ENCODE data around the gene THAP9. TPM values are rescaled to one million over a fixed set of nuclear protein-coding genes. Genes with fewer than 3 reads are reported as not detected.
"Not testable (repeated sequence)": the region's sequence is repeated elsewhere in the genome, so short reads cannot be mapped to it uniquely, and the experiment has no call there.

THAP9 gene
- polyA plus RNA-seq, 1 of the 3 experiments (the other 2 are of a cell fraction), result 1.5 TPM

DNA sequence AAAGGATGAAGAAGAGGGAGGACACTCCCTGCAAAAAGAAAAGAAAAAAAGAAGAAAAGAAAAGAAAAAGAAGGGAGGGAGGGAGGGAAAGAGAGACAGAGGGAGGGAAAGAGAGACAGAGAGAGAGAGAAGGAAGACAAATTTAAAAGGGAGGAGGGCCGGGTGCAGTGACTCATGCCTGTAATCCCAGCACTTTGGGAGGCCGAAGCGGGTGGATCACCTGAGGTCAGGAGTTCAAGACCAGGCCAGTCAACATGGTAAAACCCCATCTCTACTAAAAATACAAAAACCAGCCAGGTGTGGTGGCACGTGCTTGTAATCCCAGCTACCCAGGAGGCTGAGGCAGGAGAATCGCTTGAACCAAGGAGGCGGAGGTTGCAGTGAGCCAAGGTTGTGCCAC, 34.5 kb upstream of the THAP9 start:
- H3K9me3 ChIP-seq; DNase-seq; H3K4me1 ChIP-seq (ENCODE audit: control insufficient read depth in 1 of 2, insufficient read depth in 2 of 2, low read depth in 1 of 2, low read length in 1 of 2); H3K27me3 ChIP-seq (ENCODE audit: insufficient read depth); POLR2A ChIA-PET; H4K20me1 ChIP-seq (ENCODE audit: insufficient read depth); H2AFZ ChIP-seq (ENCODE audit: low read depth); H3K9me2 ChIP-seq: not testable (repeated sequence)
- H3K27ac ChIP-seq (ENCODE audit: low read depth in 2 of 2, low read length in 1 of 2), result peak overlapping the region in 1 of 2 experiments; percentile 92; a peak in 2 of 4 replicates
- H3K9ac ChIP-seq, result peak overlapping the region; percentile 55; the same call in 1 of the 2 replicates
- peak overlapping the region in 1 of 2 experiments; percentile 12; a peak in 1 of 4 replicates for H3K4me3 ChIP-seq (ENCODE audit: low read depth in 2 of 2, low read length in 1 of 2)
- peak overlapping the region; percentile 58 for H3K4me2 ChIP-seq
- CTCF ChIA-PET, result interaction anchor here (1.5 kb wide), 1 partner anchor 12 kb away, joined by 5 read pairs; no protein-coding TSS in a partner anchor
- H3K79me2 ChIP-seq (ENCODE audit: insufficient read depth), result peaks cover 80% of the 10 kb centered on the region
- H3F3A ChIP-seq (replicated peaks; ENCODE audit: insufficient read depth), result peaks cover 70% of the 10 kb centered on the region
- 65% methylated on average over 6 of the region's 6 CpGs for WGBS (ENCODE audit: low lambda C conversion rate)
- peaks cover 67 to 88% of the 10 kb centered on the region in 2 experiments for H3K36me3 ChIP-seq (replicated peaks in 1 of 2; ENCODE audit: control insufficient read depth in 1 of 2, insufficient read depth in 2 of 2, low read length in 1 of 2)
- TF ChIP-seq FOSL2 (IDR thresholded peaks at IDR 0.05; ENCODE audit: borderline replicate concordance, low read depth), result 0 out of 2 replicates have a peak, but pooled peaks have one; percentile 28
- 0 out of 2 replicates have a peak, but pooled peaks have one; percentile 36 for TF ChIP-seq RXRA (IDR thresholded peaks at IDR 0.05; ENCODE audit: borderline replicate concordance, low read depth)

DNA sequence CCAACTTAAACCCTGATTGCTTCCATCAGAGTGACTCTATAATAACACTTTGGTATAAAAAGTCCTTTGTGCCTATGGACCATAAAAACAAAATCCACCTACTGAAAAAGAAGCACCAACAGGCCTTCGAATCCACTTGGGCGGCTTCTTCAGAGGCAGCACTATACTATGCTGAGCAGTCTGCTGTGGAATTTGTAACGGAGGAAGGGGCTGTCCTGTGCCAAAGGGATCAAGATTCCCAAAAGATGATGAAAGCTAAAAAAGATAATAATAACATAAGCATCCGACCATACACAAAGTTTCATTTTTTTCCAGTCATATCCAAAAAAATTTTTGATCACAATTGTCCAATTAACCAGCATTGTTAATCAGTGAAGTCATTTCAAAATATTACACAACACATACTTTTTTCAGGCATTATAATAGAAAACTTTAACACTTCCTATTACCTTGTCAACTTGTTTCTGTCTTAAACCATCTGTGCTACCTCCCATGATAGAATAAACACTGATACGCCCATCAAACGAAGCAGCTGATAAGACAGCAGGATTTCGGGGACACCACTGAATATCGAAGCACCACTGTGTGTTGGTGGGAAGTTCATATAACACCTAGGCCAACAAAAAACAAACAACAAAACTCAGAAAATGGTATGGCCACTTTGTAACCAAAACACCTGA, 33.7 kb upstream of the THAP9 start:
- 94% methylated on average over 8 of the region's 8 CpGs for WGBS (ENCODE audit: low lambda C conversion rate)
- Histone ChIP-seq H3K27me3 (ENCODE audit: insufficient read depth) (no peaks in the 10 kb centered on the region), H3K9me3 (no peaks in the 10 kb centered on the region), H3K36me3 (replicated peaks in 1 of 2; ENCODE audit: control insufficient read depth in 1 of 2, insufficient read depth in 2 of 2, low read length in 1 of 2) (peaks cover 66 to 88% of the 10 kb centered on the region in 2 experiments), H2AFZ (ENCODE audit: low read depth) (no peak overlapping the region), H3F3A (replicated peaks; ENCODE audit: insufficient read depth) (peaks cover 73% of the 10 kb centered on the region), H3K4me2 (peak overlapping the region; percentile 58; the same call in 1 of the 2 replicates), H3K27ac (ENCODE audit: low read depth in 2 of 2, low read length in 1 of 2) (peak overlapping the region; percentile 12 to 92; a peak in 3 of 4 replicates), H3K9me2 (no peaks in the 10 kb centered on the region), H3K4me3 (ENCODE audit: low read depth in 2 of 2, low read length in 1 of 2) (no peak overlapping the region), H3K79me2 (ENCODE audit: insufficient read depth) (peaks cover 80% of the 10 kb centered on the region), H4K20me1 (ENCODE audit: insufficient read depth) (0 out of 2 replicates have a peak, but pooled peaks cover 6% of the 10 kb centered on the region), H3K9ac (peak overlapping the region; percentile 55; the same call in 1 of the 2 replicates), H3K4me1 (ENCODE audit: control insufficient read depth in 1 of 2, insufficient read depth in 2 of 2, low read depth in 1 of 2, low read length in 1 of 2) (peaks cover 0 to 8% of the 10 kb centered on the region in 2 experiments; a peak in 1 of 4 replicates)
- POLR2A ChIA-PET, result no interaction called here
- DNase-seq, result no peak
- CTCF ChIA-PET, result interaction anchor here (1.2 to 1.9 kb wide), 2 partner anchors 15 to 16 kb away, joined by 3 to 10 read pairs; no protein-coding TSS in a partner anchor
- TF ChIP-seq EP300 (IDR thresholded peaks at IDR 0.05; ENCODE audit: borderline replicate concordance in 1 of 2, low read depth in 1 of 2, low read length in 1 of 2) (no peak), ELF1 (IDR thresholded peaks at IDR 0.05) (no peak), RCOR1 (IDR thresholded peaks at IDR 0.05; ENCODE audit: low read length) (no peak), CHD2 (IDR thresholded peaks at IDR 0.05; ENCODE audit: low read length, partially characterized antibody) (no peak), YY1 (IDR thresholded peaks at IDR 0.05; ENCODE audit: low read depth) (no peak), EZH2phosphoT487 (IDR thresholded peaks at IDR 0.05; ENCODE audit: borderline replicate concordance, low read depth) (no peak), MXI1 (IDR thresholded peaks at IDR 0.05; ENCODE audit: low read depth, low read length) (no peak), TEAD4 (IDR thresholded peaks at IDR 0.05; ENCODE audit: borderline replicate concordance, insufficient read depth) (no peak), FOXM1 (IDR thresholded peaks at IDR 0.05; ENCODE audit: low read depth) (no peak)
- TF ChIP-seq, protein P1, sequence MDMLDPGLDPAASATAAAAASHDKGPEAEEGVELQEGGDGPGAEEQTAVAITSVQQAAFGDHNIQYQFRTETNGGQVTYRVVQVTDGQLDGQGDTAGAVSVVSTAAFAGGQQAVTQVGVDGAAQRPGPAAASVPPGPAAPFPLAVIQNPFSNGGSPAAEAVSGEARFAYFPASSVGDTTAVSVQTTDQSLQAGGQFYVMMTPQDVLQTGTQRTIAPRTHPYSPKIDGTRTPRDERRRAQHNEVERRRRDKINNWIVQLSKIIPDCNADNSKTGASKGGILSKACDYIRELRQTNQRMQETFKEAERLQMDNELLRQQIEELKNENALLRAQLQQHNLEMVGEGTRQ (IDR thresholded peaks at IDR 0.05; ENCODE audit: borderline replicate concordance, low read depth, low read length), result no peak
- TF ChIP-seq, protein P2, sequence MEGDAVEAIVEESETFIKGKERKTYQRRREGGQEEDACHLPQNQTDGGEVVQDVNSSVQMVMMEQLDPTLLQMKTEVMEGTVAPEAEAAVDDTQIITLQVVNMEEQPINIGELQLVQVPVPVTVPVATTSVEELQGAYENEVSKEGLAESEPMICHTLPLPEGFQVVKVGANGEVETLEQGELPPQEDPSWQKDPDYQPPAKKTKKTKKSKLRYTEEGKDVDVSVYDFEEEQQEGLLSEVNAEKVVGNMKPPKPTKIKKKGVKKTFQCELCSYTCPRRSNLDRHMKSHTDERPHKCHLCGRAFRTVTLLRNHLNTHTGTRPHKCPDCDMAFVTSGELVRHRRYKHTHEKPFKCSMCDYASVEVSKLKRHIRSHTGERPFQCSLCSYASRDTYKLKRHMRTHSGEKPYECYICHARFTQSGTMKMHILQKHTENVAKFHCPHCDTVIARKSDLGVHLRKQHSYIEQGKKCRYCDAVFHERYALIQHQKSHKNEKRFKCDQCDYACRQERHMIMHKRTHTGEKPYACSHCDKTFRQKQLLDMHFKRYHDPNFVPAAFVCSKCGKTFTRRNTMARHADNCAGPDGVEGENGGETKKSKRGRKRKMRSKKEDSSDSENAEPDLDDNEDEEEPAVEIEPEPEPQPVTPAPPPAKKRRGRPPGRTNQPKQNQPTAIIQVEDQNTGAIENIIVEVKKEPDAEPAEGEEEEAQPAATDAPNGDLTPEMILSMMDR (IDR thresholded peaks at IDR 0.05), result no peak
- TF ChIP-seq, protein P3, sequence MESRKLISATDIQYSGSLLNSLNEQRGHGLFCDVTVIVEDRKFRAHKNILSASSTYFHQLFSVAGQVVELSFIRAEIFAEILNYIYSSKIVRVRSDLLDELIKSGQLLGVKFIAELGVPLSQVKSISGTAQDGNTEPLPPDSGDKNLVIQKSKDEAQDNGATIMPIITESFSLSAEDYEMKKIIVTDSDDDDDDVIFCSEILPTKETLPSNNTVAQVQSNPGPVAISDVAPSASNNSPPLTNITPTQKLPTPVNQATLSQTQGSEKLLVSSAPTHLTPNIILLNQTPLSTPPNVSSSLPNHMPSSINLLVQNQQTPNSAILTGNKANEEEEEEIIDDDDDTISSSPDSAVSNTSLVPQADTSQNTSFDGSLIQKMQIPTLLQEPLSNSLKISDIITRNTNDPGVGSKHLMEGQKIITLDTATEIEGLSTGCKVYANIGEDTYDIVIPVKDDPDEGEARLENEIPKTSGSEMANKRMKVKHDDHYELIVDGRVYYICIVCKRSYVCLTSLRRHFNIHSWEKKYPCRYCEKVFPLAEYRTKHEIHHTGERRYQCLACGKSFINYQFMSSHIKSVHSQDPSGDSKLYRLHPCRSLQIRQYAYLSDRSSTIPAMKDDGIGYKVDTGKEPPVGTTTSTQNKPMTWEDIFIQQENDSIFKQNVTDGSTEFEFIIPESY (IDR thresholded peaks at IDR 0.05; ENCODE audit: borderline replicate concordance, low read depth), result no peak
- TF ChIP-seq, protein P4, sequence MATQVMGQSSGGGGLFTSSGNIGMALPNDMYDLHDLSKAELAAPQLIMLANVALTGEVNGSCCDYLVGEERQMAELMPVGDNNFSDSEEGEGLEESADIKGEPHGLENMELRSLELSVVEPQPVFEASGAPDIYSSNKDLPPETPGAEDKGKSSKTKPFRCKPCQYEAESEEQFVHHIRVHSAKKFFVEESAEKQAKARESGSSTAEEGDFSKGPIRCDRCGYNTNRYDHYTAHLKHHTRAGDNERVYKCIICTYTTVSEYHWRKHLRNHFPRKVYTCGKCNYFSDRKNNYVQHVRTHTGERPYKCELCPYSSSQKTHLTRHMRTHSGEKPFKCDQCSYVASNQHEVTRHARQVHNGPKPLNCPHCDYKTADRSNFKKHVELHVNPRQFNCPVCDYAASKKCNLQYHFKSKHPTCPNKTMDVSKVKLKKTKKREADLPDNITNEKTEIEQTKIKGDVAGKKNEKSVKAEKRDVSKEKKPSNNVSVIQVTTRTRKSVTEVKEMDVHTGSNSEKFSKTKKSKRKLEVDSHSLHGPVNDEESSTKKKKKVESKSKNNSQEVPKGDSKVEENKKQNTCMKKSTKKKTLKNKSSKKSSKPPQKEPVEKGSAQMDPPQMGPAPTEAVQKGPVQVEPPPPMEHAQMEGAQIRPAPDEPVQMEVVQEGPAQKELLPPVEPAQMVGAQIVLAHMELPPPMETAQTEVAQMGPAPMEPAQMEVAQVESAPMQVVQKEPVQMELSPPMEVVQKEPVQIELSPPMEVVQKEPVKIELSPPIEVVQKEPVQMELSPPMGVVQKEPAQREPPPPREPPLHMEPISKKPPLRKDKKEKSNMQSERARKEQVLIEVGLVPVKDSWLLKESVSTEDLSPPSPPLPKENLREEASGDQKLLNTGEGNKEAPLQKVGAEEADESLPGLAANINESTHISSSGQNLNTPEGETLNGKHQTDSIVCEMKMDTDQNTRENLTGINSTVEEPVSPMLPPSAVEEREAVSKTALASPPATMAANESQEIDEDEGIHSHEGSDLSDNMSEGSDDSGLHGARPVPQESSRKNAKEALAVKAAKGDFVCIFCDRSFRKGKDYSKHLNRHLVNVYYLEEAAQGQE (IDR thresholded peaks at IDR 0.05; ENCODE audit: low read depth, low read length), result no peak

All from SK-N-SH (cell line).